ENCODE results near the gene NINJ2.

The NINJ2 gene

DNA sequence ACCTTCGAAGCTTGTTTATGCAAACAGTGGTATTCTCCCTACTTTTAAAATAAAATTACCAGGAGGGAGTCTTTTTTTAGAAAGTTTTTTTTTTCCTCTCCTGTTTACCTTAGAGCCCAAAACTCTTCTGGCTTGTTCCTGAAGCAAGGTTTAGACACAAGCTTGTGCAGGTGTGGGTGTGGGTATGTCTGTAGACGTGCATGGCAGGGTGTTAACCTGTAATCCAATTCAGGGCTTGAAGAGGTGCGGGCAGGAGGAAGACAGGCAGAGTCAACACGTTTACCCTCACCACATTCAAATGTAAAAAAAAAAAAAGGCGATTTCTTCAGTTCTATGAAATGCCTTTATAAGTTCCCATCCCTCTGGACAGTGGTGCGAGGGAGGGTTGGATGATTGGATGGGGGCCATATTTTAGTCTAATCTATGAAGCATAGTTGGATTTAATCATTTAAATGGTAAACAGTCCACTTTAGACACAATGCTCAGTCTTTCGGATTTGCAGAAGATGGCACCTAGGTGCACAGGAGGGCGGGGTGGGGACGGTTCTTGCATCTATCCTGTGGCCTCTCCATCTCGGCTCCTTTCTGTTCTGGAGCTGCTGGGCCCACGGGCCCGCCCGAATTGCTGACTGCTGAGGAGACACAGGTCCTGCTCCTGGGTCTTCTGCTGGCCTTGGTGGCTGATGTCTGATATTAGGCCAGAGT, 982 bp upstream of the NINJ2 start:
- CTCF ChIA-PET, result no interaction called here
- no peaks in the 10 kb centered on the region for H3K9me3 ChIP-seq (ENCODE audit: control extremely low read depth in 1 of 5, control insufficient read depth in 4 of 5, insufficient read depth in 2 of 5, low read depth in 1 of 5, low read length in 4 of 5)
- no peaks in the 10 kb centered on the region for H3K36me3 ChIP-seq (ENCODE audit: control insufficient read depth in 4 of 4, insufficient read depth in 4 of 4, low read length in 3 of 4)
- peaks cover 7 to 44% (median 21%) of the 10 kb centered on the region in 4 experiments for H3K4me1 ChIP-seq (ENCODE audit: control extremely low read depth in 1 of 4, control insufficient read depth in 4 of 4, insufficient read depth in 4 of 4, low read length in 3 of 4)
- no peak for DNase-seq
- H3K4me3 ChIP-seq (ENCODE audit: control insufficient read depth in 1 of 7, extremely low read depth in 1 of 7, insufficient read depth in 4 of 7, low read depth in 2 of 7, low read length in 6 of 7), result no peak overlapping the region
- POLR2A ChIA-PET, result no interaction called here
- no peak overlapping the region for H3K27ac ChIP-seq (ENCODE audit: insufficient read depth in 1 of 2, low read depth in 1 of 2, low read length in 2 of 2, poor library complexity in 1 of 2, severe bottlenecking in 2 of 2)
- H3K27me3 ChIP-seq (replicated peaks in 2 of 5; ENCODE audit: control insufficient read depth in 4 of 5, insufficient read depth in 5 of 5, low read length in 4 of 5), result no peaks in the 10 kb centered on the region
- 100% methylated on average over 7 of the region's 13 CpGs for WGBS (ENCODE audit: insufficient coverage)

DNA sequence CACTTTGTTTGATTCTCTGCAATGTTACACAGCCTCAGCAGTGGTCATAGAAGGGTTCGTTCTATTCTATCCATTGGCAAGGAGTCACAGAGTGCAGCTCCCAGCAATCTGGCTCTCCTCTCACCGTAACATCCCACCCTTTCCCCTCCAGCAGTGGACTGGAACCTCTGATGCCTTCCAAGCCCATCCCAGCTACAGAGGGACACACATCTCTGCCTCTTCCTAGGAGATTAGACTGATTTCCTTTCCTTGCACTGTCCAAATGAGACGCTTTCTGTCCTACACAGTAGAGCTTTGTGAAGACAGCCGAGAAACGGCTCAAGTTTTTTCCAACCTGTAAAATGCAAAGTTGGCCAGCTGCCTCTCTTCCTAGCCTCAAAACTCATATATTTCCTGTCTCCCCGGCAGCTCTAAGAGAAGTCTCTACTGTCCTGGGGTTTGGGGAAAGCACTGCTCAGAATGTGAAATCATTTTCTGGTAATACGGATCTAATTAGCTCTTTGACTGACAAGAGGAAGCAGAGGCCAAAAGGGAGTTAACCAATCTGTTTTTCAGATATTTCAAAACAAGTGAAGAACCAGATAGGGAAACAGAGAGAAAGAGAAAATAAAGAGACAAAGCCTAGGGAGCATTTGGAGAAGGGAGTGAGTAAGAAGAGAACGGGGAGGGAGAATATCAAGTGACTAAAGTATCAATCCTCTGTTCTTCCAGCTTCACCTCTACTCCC, 516 bp downstream of the NINJ2 start:
- H3K4me3 ChIP-seq (ENCODE audit: control insufficient read depth in 1 of 7, extremely low read depth in 1 of 7, insufficient read depth in 4 of 7, low read depth in 2 of 7, low read length in 6 of 7), result peak overlapping the region in 4 of 7 experiments; percentile 4 to 49 (median 47)
- H3K36me3 ChIP-seq (ENCODE audit: control insufficient read depth in 4 of 4, insufficient read depth in 4 of 4, low read length in 3 of 4), result no peaks in the 10 kb centered on the region
- H3K27me3 ChIP-seq (replicated peaks in 2 of 5; ENCODE audit: control insufficient read depth in 4 of 5, insufficient read depth in 5 of 5, low read length in 4 of 5), result no peaks in the 10 kb centered on the region
- no peaks in the 10 kb centered on the region for H3K9me3 ChIP-seq (ENCODE audit: control extremely low read depth in 1 of 5, control insufficient read depth in 4 of 5, insufficient read depth in 2 of 5, low read depth in 1 of 5, low read length in 4 of 5)
- 43% methylated on average over 8 of the region's 8 CpGs for WGBS (ENCODE audit: insufficient coverage)
- DNase-seq, result peak in 2 of 3 donors; percentile 35 to 37
- H3K4me1 ChIP-seq (ENCODE audit: control extremely low read depth in 1 of 4, control insufficient read depth in 4 of 4, insufficient read depth in 4 of 4, low read length in 3 of 4), result peaks cover 7 to 41% (median 21%) of the 10 kb centered on the region in 4 experiments
- ChIA-PET POLR2A (no interaction called here), CTCF (interaction anchor here (0.9 to 1.5 kb wide), 6 partner anchors 22 to 154 kb away, joined by 3 to 4 read pairs (median 4); no protein-coding TSS in a partner anchor)
- no peak overlapping the region for H3K27ac ChIP-seq (ENCODE audit: insufficient read depth in 1 of 2, low read depth in 1 of 2, low read length in 2 of 2, poor library complexity in 1 of 2, severe bottlenecking in 2 of 2)

DNA sequence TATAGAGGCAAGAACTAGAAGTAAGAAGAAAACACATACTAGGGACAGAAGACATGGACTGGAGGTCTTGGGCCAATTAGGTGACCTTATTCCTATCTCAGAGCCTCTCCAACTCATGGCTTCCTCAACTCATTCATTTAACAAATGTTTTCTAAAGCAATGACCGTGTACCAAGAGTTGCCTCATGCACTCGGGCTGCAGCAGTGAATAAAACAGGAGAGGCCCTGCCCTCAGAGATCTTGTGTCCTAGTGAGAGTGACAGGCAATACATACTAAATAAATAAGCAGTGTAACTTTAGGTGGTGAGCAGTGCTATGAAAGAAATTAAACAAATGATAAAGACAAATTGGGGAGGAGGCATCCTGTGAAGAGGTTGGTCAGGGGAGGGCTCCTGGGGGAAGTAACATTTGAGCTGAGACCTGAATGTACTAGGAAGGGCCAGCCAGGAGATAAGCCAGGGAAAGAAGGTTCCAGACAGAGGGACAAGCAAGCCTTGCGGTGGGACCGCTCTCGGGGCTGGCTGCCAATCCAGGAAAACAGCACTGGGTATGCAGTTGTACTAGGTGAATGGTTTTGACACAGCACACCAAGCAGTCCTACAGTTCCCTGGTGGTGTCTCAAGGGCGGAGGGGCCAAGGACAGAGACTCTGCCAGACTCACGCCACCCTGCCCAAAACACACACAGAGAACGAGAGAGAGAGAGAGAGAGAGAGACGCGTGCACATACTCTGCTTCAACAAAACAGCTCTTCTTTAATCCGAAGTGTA, 1.3 kb downstream of the NINJ2 start:
- H3K36me3 ChIP-seq (ENCODE audit: control insufficient read depth in 4 of 4, insufficient read depth in 4 of 4, low read length in 3 of 4), result no peaks in the 10 kb centered on the region
- CTCF ChIA-PET, result interaction anchor here (0.9 to 1.5 kb wide), 5 partner anchors 12 to 89 kb away, joined by 3 to 4 read pairs (median 3); no protein-coding TSS in a partner anchor
- 100% methylated on average over 4 of the region's 11 CpGs for WGBS (ENCODE audit: insufficient coverage)
- no peak for DNase-seq
- H3K27ac ChIP-seq (ENCODE audit: insufficient read depth in 1 of 2, low read depth in 1 of 2, low read length in 2 of 2, poor library complexity in 1 of 2, severe bottlenecking in 2 of 2), result no peak overlapping the region
- POLR2A ChIA-PET, result no interaction called here
- H3K27me3 ChIP-seq (replicated peaks in 2 of 5; ENCODE audit: control insufficient read depth in 4 of 5, insufficient read depth in 5 of 5, low read length in 4 of 5), result no peaks in the 10 kb centered on the region
- peaks cover 3 to 33% (median 16%) of the 10 kb centered on the region in 4 experiments for H3K4me1 ChIP-seq (ENCODE audit: control extremely low read depth in 1 of 4, control insufficient read depth in 4 of 4, insufficient read depth in 4 of 4, low read length in 3 of 4)
- no peaks in the 10 kb centered on the region for H3K9me3 ChIP-seq (ENCODE audit: control extremely low read depth in 1 of 5, control insufficient read depth in 4 of 5, insufficient read depth in 2 of 5, low read depth in 1 of 5, low read length in 4 of 5)
- peak overlapping the region in 2 of 7 experiments; percentile 46 to 49 for H3K4me3 ChIP-seq (ENCODE audit: control insufficient read depth in 1 of 7, extremely low read depth in 1 of 7, insufficient read depth in 4 of 7, low read depth in 2 of 7, low read length in 6 of 7)

DNA sequence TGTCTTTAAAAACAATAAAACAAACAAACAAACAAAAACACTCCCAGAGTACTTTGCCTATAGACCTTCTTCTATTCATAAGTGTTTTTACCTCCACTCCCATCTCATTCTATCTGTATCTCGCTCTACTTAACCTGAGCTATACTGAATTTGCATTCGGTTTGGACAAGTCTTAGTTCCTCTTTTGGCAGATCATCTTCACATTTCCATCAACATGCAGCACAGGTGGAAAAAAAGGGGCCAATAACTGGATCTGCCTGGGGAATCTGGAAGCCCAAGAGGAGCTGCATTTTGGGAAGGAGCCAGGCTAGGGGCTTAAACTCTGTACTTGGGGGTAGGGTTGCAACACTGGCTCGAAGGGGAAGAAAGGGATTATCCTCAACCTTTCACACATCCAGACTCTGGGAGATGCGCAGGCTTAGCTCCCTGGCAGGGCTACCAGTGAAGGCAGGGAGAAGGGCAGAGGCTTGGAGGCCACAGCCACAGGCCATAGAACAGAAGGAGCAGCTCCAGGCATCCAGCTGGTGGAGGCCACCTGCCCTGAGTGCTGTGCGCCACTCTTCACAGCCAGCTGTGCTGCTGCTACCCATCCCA, 4.1 kb downstream of the NINJ2 start:
- Histone ChIP-seq H3K36me3 (ENCODE audit: control insufficient read depth in 4 of 4, insufficient read depth in 4 of 4, low read length in 3 of 4) (no peaks in the 10 kb centered on the region), H3K27me3 (replicated peaks in 2 of 5; ENCODE audit: control insufficient read depth in 4 of 5, insufficient read depth in 5 of 5, low read length in 4 of 5) (no peaks in the 10 kb centered on the region), H3K4me1 (ENCODE audit: control extremely low read depth in 1 of 4, control insufficient read depth in 4 of 4, insufficient read depth in 4 of 4, low read length in 3 of 4) (peaks cover 3 to 32% (median 16%) of the 10 kb centered on the region in 4 experiments), H3K9me3 (ENCODE audit: control extremely low read depth in 1 of 5, control insufficient read depth in 4 of 5, insufficient read depth in 2 of 5, low read depth in 1 of 5, low read length in 4 of 5) (no peaks in the 10 kb centered on the region), H3K4me3 (ENCODE audit: control insufficient read depth in 1 of 7, extremely low read depth in 1 of 7, insufficient read depth in 4 of 7, low read depth in 2 of 7, low read length in 6 of 7) (no peak overlapping the region), H3K27ac (ENCODE audit: insufficient read depth in 1 of 2, low read depth in 1 of 2, low read length in 2 of 2, poor library complexity in 1 of 2, severe bottlenecking in 2 of 2) (no peak overlapping the region)
- WGBS (ENCODE audit: insufficient coverage), result 100% methylated on average over 4 of the region's 5 CpGs
- DNase-seq, result no peak
- ChIA-PET POLR2A (interaction anchor here (1.9 kb wide), 1 partner anchor 17 kb away, joined by 5 read pairs; no protein-coding TSS in a partner anchor), CTCF (interaction anchor here (0.9 kb wide), 2 partner anchors 91 to 290 kb away, joined by 3 read pairs; partner anchors contain the start of gene RAD52)

DNA sequence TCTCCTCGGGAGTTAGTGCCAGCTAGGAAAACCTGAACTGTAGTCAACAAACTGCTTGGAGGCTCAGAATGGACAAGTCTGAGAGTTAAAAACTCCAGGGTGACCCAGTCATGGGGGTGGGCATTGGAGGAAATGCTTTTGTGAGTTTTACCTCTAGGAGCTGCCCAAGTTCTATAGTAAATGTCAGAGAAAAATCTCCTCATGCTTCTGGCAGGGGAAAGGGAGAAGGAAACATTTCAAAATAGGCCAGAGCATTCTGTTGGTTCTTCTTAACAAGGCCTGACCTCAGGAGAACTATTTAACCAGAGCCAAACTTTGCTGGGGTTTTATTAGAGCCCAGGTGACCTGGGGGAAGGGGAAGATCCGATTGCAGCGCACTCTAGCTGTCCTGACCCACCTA, 12.3 kb downstream of the NINJ2 start:
- Histone ChIP-seq H3K9me3 (ENCODE audit: control extremely low read depth in 1 of 5, control insufficient read depth in 4 of 5, insufficient read depth in 2 of 5, low read depth in 1 of 5, low read length in 4 of 5) (no peaks in the 10 kb centered on the region), H3K4me1 (ENCODE audit: control extremely low read depth in 1 of 4, control insufficient read depth in 4 of 4, insufficient read depth in 4 of 4, low read length in 3 of 4) (peaks cover 2 to 13% (median 4%) of the 10 kb centered on the region in 4 experiments), H3K27ac (ENCODE audit: insufficient read depth in 1 of 2, low read depth in 1 of 2, low read length in 2 of 2, poor library complexity in 1 of 2, severe bottlenecking in 2 of 2) (no peak overlapping the region), H3K36me3 (ENCODE audit: control insufficient read depth in 4 of 4, insufficient read depth in 4 of 4, low read length in 3 of 4) (peaks cover 0 to 4% (median 2%) of the 10 kb centered on the region in 4 experiments), H3K4me3 (ENCODE audit: control insufficient read depth in 1 of 7, extremely low read depth in 1 of 7, insufficient read depth in 4 of 7, low read depth in 2 of 7, low read length in 6 of 7) (no peak overlapping the region), H3K27me3 (replicated peaks in 2 of 5; ENCODE audit: control insufficient read depth in 4 of 5, insufficient read depth in 5 of 5, low read length in 4 of 5) (no peaks in the 10 kb centered on the region)
- WGBS (ENCODE audit: insufficient coverage), result 67% methylated on average over 1 of the region's 3 CpGs
- peak in 2 of 3 donors; percentile 55 to 62 for DNase-seq
- ChIA-PET CTCF (interaction anchor here (1.1 to 4.0 kb wide), 7 partner anchors 18 to 165 kb away, joined by 3 to 29 read pairs (median 4); partner anchors contain the start of gene WNK1), POLR2A (no interaction called here)

DNA sequence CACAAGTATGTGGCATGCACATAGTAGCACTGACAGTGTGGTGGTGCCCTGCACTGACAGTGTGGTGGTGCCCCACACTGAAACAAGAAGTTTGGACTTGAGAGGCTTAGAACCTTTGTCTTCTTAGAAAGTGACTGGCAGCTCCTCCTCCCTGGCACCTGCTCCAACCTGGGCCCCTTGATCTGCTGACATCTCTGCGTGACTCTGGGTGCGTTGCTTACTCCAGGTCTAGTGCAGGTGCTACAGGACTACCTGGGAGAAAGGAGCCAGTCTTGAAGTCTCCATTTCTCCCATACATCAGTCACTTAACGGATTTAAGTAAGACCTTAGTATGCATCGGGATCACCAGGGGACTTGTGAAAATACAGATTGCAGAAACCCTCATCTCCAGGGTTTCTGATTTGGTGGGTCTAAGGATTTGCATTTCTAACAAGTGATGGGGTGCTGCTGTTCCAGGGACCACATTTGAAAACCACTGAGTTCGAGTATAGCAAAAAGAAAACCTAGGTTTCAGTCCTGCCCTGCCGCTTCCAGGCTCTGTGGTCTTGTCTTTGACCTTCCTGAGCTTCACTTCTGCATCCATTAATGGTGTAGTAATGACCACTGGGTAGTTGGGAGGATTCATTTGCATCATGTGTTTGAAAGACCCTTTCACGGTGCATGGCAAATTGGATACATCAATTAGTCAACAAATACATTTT, 15.7 kb downstream of the NINJ2 start:
- no peak for DNase-seq
- H3K36me3 ChIP-seq (ENCODE audit: control insufficient read depth in 4 of 4, insufficient read depth in 4 of 4, low read length in 3 of 4), result peaks cover 0 to 9% (median 2%) of the 10 kb centered on the region in 4 experiments
- CTCF ChIA-PET, result interaction anchor here (1.0 to 4.3 kb wide), 3 partner anchors 32 to 104 kb away, joined by 3 to 19 read pairs (median 10); partner anchors contain the start of gene WNK1
- no peak overlapping the region for H3K27ac ChIP-seq (ENCODE audit: insufficient read depth in 1 of 2, low read depth in 1 of 2, low read length in 2 of 2, poor library complexity in 1 of 2, severe bottlenecking in 2 of 2)
- no peak overlapping the region for H3K4me3 ChIP-seq (ENCODE audit: control insufficient read depth in 1 of 7, extremely low read depth in 1 of 7, insufficient read depth in 4 of 7, low read depth in 2 of 7, low read length in 6 of 7)
- H3K4me1 ChIP-seq (ENCODE audit: control extremely low read depth in 1 of 4, control insufficient read depth in 4 of 4, insufficient read depth in 4 of 4, low read length in 3 of 4), result peaks cover 4 to 44% (median 28%) of the 10 kb centered on the region in 4 experiments
- 100% methylated on average over 3 of the region's 7 CpGs for WGBS (ENCODE audit: insufficient coverage)
- no peaks in the 10 kb centered on the region for H3K9me3 ChIP-seq (ENCODE audit: control extremely low read depth in 1 of 5, control insufficient read depth in 4 of 5, insufficient read depth in 2 of 5, low read depth in 1 of 5, low read length in 4 of 5)
- H3K27me3 ChIP-seq (replicated peaks in 2 of 5; ENCODE audit: control insufficient read depth in 4 of 5, insufficient read depth in 5 of 5, low read length in 4 of 5), result no peaks in the 10 kb centered on the region
- POLR2A ChIA-PET, result interaction anchor here (0.6 kb wide), 1 partner anchor 30 kb away, joined by 5 read pairs; no protein-coding TSS in a partner anchor

All from common myeloid progenitor, CD34-positive (primary cell).